ENCODE results near the gene TMEM107. TPM values are rescaled to one million over a fixed set of nuclear protein-coding genes. Genes with fewer than 3 reads are reported as not detected.

Gene TMEM107
- total RNA-seq, 2 donors from 2014 or later, result 13.2 to 17.0 TPM

- Histone ChIP-seq H3K4me1 (peaks cover 35% of the 10 kb centered on the region), H3K36me3 (no peaks in the 10 kb centered on the region), H3K9ac (ENCODE audit: low read depth in 2 of 2, low read length in 2 of 2) (peak overlapping the region; percentile 50 to 58), H3K27me3 (peaks cover 44% of the 10 kb centered on the region), H3K9me3 (no peaks in the 10 kb centered on the region), H3K4me3 (peak overlapping the region; percentile 62), H3K27ac (no peak overlapping the region)
- peak; percentile 67 for DNase-seq
- intact Hi-C loops (cut with DNase I), result no loop called here
- TF ChIP-seq CTCF (IDR thresholded peaks at IDR 0.05), result no peak
Observed at GRCh38 chr17:8126491-8127066, 49.6 kb downstream of the TMEM107 start.

- Histone ChIP-seq H3K27me3 (peaks cover 50% of the 10 kb centered on the region), H3K36me3 (no peaks in the 10 kb centered on the region)
- intact Hi-C loops (cut with DNase I), result no loop called here
Observed at GRCh38 chr17:8125947-8126490, 50.2 kb downstream of the TMEM107 start.

GRCh38 chr17:8125154-8125946, 50.8 kb downstream of the TMEM107 start:
- intact Hi-C loops (cut with DNase I), result no loop called here
- Histone ChIP-seq H3K9me3 (no peaks in the 10 kb centered on the region), H3K36me3 (no peaks in the 10 kb centered on the region), H3K27me3 (peaks cover 50% of the 10 kb centered on the region), H3K4me1 (peaks cover 44% of the 10 kb centered on the region), H3K27ac (no peak overlapping the region), H3K4me3 (peak overlapping the region; percentile 62), H3K9ac (ENCODE audit: low read depth in 2 of 2, low read length in 2 of 2) (peak overlapping the region in 1 of 2 donors; percentile 79)
- TF ChIP-seq CTCF (IDR thresholded peaks at IDR 0.05), result no peak
- peak; percentile 92 for DNase-seq

More at GRCh38 chr17:8125947-8126490, 50.2 kb downstream of the TMEM107 start:
- peaks cover 38% of the 10 kb centered on the region for H3K4me1 ChIP-seq
- DNase-seq, result peak; percentile 48
- peak overlapping the region; percentile 62 for H3K4me3 ChIP-seq
- H3K27ac ChIP-seq, result no peak overlapping the region
- peak overlapping the region; percentile 50 to 79 for H3K9ac ChIP-seq (ENCODE audit: low read depth in 2 of 2, low read length in 2 of 2)
- no peaks in the 10 kb centered on the region for H3K9me3 ChIP-seq
- no peak for TF ChIP-seq CTCF (IDR thresholded peaks at IDR 0.05)

- no peak for DNase-seq
- Histone ChIP-seq H3K4me1 (peaks cover 46% of the 10 kb centered on the region), H3K9me3 (no peaks in the 10 kb centered on the region), H3K27ac (no peak overlapping the region), H3K9ac (ENCODE audit: low read depth in 2 of 2, low read length in 2 of 2) (peak overlapping the region in 1 of 2 donors; percentile 55), H3K27me3 (peaks cover 49% of the 10 kb centered on the region), H3K4me3 (peak overlapping the region; percentile 50), H3K36me3 (no peaks in the 10 kb centered on the region)
- no peak for TF ChIP-seq CTCF (IDR thresholded peaks at IDR 0.05)
- intact Hi-C loops (cut with DNase I), result no loop called here
Observed at GRCh38 chr17:8124350-8125153, 51.6 kb downstream of the TMEM107 start.

- no peak within 1 kb of the TSS for H3K27ac ChIP-seq
- H3K4me3 ChIP-seq, result peak within 1 kb of the TSS; percentile 50
- H3K9ac ChIP-seq (ENCODE audit: low read depth in 2 of 2, low read length in 2 of 2), result peak within 1 kb of the TSS; percentile 41 to 55
- no peaks in the 10 kb centered on the region for H3K9me3 ChIP-seq
- peaks cover 46% of the 10 kb centered on the region for H3K4me1 ChIP-seq
- intact Hi-C loops (cut with DNase I), result no loop called here
- no peak for DNase-seq
- no peaks in the 10 kb centered on the region for H3K36me3 ChIP-seq
- TF ChIP-seq CTCF (IDR thresholded peaks at IDR 0.05), result no peak
- H3K27me3 ChIP-seq, result peaks cover 44% of the 10 kb centered on the region
Observed at GRCh38 chr17:8123695-8124349, 52.4 kb downstream of the TMEM107 start, which contains the start of gene HES7. HES7 (minus strand) TSS chr17:8124106; CDS start chr17:8124084, 22 bp downstream.

Data from colonic mucosa (tissue), 4 donors.